NB4 (cell line): ENCODE results near the gene ULBP1.
"Not testable (repeated sequence)": the region's sequence is repeated elsewhere in the genome, so short reads cannot be mapped to it uniquely, and the experiment has no call there.

ENCODE experiments used
- DNase-seq: peaks from one replicate; pipeline ENCODE4 v3.0.0; 2010; ENCODE audit warnings: low read depth
- H3K4me3 ChIP-seq: one replicate; pipeline ENCODE4 v1.5.1; 2011; ENCODE audit warnings: mild to moderate bottlenecking, low read depth, low read length, moderate library complexity
- CTCF ChIP-seq: IDR thresholded peaks from one replicate; pipeline ENCODE4 v1.5.1; 2012; ENCODE audit warnings: low read depth, low read length
- MAX ChIP-seq: IDR thresholded peaks from 2 replicates; pipeline ENCODE4 v1.6.1; 2011; ENCODE audit warnings: low read depth, low read length
- MYC ChIP-seq: IDR thresholded peaks from 2 replicates; pipeline ENCODE4 v1.6.1; 2011; ENCODE audit warnings: low read depth, low read length
- POLR2A ChIP-seq: IDR thresholded peaks from 2 replicates; pipeline ENCODE4 v1.6.1; 2011; ENCODE audit warnings: mild to moderate bottlenecking; ENCODE audit not compliant: insufficient read length; ENCODE audit errors: extremely low read depth

Gene ULBP1

GRCh38 chr6:149965194-149966020 lies 1.7 kb downstream of the ULBP1 start:
- TF ChIP-seq CTCF = no peak
- no peak for TF ChIP-seq MYC
- TF ChIP-seq MAX = no peak
- no peak overlapping the region for H3K4me3 ChIP-seq
- DNase-seq = no peak

DNA sequence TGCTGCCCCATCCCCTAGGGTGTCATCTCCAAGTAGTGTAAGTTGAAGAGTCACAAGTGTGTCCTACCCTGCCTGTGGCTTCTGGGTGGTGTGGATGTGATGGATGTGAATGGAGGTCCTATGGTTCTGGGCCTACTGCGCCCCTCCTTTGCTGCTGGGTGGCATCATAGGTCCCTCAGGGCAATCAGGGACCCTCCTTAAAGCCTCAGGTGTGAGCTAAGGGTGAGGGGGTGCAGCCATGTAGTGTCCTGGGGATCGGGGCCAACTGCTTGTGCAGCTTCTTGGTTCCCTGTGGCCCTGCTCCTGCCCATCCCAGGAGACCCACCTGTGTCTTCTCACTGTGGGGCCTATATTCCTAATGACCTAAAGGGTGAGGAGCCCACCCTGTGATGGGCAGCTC lies 2.6 kb downstream of the ULBP1 start:
- not testable (repeated sequence) for DNase-seq, H3K4me3 ChIP-seq

DNA sequence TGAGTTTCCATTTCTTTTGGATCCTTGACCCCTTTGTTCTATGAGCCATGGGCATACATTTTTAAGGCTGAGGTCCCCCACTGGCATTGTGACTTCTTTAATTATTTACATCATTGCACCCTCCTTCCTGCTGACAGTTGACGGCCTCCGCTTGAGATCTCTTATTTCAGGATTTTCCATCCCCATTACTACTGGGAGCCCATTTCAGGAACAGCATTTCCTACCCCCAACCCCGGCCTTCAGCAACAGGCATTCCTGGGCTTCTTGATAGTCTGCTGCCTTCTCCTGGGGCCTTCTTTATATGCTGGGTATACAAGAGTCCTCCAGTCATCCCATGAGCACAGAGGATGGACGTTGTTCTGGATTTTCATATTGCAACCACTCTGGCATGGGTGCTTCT lies 3.8 kb downstream of the ULBP1 start:
- H3K4me3 ChIP-seq = no peak overlapping the region
- TF ChIP-seq MYC = no peak
- TF ChIP-seq MAX = no peak
- no peak for DNase-seq

- not testable (repeated sequence) for DNase-seq, H3K4me3 ChIP-seq
Observed at GRCh38 chr6:149967999-149968398, 4.3 kb downstream of the ULBP1 start.

DNA sequence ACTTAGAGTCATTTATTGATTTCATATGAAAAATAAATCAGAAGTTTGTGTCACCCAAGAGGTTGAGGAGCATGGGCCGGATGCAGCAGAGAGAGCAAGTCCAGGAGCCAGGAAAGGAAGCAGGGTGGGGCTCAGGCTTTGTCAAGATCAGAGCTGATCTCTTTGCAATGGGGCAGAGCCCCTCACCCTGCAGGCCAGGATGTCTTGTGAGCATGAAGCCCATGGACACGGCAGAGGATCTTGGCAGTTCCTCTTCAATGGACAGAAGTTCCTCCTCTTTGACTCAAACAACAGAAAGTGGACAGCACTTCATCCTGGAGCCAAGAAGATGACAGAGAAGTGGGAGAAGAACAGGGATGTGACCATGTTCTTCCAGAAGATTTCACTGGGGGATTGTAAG lies 5.2 kb downstream of the ULBP1 start:
- H3K4me3 ChIP-seq, DNase-seq: not testable (repeated sequence)

- no peak for DNase-seq
Observed at GRCh38 chr6:149969635-149970034, 5.9 kb downstream of the ULBP1 start.

GRCh38 chr6:149974394-149974793 lies 10.7 kb downstream of the ULBP1 start:
- H3K4me3 ChIP-seq, DNase-seq: not testable (repeated sequence)

More at GRCh38 chr6:149969635-149970034, 5.9 kb downstream of the ULBP1 start:
- H3K4me3 ChIP-seq = no peak overlapping the region
- no peak for TF ChIP-seq MAX
- TF ChIP-seq POLR2A = no peak
- no peak for TF ChIP-seq CTCF
- no peak for TF ChIP-seq MYC

- no peak overlapping the region for H3K4me3 ChIP-seq
- TF ChIP-seq POLR2A (no peak), CTCF (peak; percentile 33)
- peak; percentile 69 for DNase-seq
Observed at GRCh38 chr6:149974825-149975224, 11.1 kb downstream of the ULBP1 start.

DNA sequence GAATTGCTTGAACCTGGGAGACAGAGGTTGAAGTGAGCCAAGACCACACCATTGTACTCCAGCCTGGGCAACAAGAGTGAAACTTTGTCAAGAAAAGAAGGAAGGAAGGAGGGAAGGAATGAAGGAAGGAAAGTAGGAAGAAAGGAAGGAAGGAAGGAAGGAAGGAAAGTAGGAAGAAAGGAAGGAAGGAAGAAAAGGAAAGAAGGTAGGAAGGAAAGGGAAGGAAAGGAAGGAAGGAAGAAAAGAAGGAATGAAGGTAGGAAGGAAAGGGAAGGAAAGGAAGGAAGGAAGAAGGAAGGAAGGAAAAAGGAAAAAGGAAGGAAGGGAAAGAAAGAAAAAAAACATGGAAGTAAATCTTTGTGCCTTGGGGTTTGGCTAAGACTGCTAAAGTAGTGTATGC lies 11.7 kb downstream of the ULBP1 start:
- TF ChIP-seq CTCF (no peak), MAX (no peak), MYC (no peak), POLR2A (no peak)
- DNase-seq = no peak
- H3K4me3 ChIP-seq = no peak overlapping the region
